HG02885 (cell line): ENCODE results near the gene FOLR1.
"Not testable (repeated sequence)": the region's sequence is repeated elsewhere in the genome, so short reads cannot be mapped to it uniquely, and the experiment has no call there.

Source experiments
- ATAC-seq: cut with Tn5 transposase; IDR thresholded peaks from one replicate; pipeline ENCODE4 v1.9.1; 2021; ENCODE audit warnings: mild to moderate bottlenecking; ENCODE audit not compliant: unreplicated experiment, poor library complexity

Gene FOLR1

DNA sequence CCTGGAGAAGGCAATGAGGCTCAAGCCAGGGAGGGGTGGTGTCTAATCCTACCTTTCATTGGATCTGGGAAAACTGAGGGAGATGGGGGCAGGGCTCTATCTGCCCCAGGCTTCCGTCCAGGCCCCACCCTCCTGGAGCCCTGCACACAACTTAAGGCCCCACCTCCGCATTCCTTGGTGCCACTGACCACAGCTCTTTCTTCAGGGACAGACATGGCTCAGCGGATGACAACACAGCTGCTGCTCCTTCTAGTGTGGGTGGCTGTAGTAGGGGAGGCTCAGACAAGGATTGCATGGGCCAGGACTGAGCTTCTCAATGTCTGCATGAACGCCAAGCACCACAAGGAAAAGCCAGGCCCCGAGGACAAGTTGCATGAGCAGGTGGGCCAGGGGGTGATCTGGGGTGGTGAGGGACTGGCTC lies at the start of gene FOLR1:
Gene FOLR1 (plus strand): TSS at position 180 of the 421 bp plus-strand sequence. CDS start 34 bp downstream, at position 214.
- ATAC-seq = no peak

DNA sequence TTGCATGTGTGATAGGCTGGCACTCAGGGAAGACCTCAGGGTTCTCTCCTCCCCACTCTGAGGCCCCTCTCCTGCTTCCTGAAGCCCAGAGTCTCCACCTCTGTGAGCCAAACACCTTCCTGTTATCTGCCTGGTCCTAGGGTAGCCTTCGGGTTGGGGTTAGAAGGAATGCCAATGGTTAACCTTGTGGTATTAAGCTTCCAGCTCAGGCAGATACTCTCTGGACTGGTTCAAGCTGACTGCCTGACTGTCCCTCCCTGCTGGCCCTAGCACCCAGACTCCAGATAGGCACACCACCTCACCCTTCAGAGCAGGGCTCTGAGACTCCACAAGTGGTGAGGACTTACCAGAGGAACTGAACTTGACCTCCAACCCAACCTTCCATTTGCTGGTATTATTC lies 49.4 kb upstream of the FOLR1 start:
- ATAC-seq = not testable (repeated sequence)

DNA sequence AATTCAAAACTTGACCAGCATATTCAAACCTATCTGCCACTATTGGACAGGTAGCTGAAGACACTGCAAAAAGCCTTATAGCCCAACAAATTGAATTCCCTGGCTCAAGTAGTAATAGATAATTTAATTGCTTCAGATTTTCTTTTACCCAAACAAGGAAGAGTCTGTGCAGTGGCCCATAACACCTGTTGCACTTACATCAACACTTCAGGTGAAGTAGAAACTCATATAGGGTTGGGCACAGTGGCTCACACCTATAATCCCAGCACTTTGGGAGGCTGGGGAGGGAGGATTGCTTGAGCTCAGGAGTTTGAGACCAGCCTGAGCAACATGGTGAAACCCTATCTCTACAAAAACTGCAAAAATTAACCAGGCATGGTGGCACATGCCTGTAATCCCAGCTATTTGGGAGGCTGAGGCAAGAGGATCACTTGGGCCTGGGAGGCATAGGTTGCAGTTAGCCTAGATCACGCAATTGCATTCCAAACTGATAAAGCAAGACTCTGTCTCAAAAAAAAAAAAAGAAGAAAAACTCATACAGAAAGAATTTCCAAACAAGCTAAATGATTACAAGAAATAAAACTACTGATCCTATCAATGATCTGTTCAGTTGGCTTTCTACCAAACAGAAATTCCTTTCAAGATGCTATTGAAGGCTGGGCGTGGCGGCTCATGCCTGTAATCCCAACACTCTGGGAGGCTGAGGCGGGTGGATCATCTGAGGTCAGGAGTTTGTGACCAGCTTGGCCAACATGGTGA lies 47.0 kb upstream of the FOLR1 start:
- no peak for ATAC-seq

DNA sequence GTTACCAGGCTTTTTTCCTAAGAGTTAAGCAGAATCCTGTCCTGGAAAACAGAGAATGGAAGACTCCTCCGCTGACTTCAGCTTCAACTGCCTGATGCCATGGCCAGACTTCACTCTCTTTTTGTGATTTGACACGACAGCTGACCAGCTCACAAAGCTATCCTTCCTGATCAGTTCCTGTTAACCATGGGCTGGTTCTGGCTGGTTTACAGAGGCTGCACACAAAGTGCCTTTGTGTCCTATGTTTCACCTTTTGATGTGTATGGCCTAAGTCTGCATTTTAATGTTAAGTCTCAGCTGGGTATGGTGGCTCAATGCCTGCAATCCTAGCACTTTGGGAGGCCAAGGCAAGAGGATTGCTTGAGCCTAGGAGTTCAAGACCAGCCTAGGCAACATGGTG lies 45.3 kb upstream of the FOLR1 start:
- no peak for ATAC-seq

DNA sequence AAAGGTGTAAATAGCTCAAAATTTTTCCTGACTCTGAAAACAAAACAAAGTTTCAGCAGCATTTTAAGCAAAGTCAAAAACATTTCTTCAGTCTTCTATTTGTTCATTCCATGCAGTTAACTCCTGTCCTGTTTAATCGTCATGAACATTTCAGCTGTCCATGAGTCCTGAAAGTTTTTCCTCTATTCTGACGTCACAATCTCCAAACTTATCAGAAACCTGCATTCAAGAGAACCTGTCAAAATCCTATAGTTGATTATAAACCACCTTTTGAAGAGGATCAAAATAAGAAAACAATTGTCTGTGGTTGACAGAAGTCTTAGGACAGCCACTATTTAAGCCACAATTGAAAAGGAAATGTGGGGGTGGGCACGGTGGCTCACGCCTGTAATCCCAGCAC lies 41.1 kb upstream of the FOLR1 start:
- no peak for ATAC-seq

DNA sequence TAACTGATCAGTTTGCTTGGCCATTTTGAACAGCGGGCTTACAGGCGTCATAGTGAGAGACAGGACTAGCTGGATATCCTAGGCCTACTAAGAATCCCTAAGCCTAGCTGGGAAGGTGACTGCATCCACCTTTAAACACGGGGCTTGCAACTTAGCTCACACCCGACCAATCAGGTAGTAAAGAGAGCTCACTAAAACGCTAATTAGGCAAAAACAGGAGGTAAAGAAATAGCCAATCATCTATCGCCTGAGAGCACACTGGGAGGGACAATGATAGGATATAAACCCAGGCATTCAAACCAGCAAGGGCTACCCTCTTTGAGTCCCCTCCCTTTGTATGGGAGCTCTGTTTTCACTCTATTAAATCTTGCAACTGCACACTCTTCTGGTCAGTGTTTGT lies 38.1 kb upstream of the FOLR1 start:
- ATAC-seq = not testable (repeated sequence)

DNA sequence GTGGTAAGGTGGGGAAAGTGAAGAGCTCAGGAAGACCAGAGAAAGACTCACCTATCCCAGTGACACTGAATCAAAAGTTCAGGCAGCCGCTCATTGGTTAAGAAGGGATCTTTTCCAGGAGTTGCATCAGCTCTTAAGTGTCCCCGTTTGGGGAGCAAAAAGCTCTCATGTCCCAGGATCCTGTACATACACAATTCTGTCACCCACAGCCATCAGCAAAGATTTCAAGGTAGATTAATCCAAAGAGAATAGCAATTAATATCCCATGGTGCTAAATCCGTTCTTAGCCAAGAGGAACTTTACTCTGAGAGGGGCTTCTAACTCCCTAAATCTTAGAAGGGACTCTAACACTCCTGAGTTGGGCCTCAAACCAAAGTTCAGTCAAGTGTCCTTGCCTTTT lies 37.1 kb upstream of the FOLR1 start:
- no peak for ATAC-seq

DNA sequence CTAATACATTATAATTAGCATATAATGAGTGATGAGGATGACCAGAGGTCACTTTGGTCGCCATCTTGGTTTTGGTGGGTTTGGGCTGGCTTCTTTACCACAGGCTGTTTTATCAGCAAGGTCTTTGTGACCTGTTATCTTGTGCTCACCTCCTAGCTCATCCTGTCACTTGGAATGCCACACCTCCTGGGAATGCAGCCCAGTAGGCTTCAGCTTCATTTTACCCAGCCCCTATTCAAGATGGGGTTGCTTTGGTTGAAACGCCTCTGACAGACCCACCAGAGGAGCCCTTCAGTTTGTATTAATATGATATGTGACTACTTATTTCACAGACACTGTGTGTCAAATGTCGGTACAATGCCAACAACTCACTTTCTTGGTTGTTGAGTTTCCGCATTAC lies 36.2 kb upstream of the FOLR1 start:
- no peak for ATAC-seq

DNA sequence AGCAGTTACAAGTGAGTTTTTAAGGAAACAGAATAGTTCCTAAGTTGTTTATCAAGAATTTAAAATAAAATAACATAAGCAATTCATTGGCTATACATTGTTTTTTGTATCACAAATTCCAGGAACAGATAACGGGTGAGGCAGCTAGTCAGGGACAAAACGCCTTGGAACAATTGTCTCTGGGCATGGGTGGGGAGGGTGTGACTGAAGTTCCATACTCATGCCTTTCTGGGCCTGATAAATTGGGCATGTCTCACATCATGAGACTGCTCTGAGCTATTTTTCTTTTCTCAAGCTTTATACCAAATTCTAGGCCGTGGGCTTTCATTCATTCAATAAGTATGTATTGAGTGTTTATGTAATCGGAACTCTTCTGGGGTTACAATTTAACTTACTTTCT lies 34.8 kb upstream of the FOLR1 start:
- ATAC-seq = no peak

DNA sequence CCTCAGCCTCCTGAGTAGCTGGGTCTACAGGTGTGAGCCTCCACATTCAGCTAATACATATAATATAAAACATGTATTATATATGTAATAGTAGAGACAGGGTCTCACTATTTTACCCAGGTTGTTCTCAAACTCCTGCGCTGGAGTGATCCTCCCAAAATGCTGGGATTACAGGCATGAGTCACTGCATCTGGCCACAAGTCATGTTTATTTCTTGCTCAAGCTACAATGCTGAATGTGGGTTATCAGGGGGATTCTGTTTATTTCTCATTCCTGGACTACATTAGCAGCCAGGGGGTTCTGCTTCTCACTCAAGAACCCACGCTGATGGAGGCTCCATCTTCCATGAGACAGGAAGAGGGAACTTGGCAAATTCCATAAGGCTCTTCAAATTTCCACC lies 31.6 kb upstream of the FOLR1 start:
- ATAC-seq = no peak

DNA sequence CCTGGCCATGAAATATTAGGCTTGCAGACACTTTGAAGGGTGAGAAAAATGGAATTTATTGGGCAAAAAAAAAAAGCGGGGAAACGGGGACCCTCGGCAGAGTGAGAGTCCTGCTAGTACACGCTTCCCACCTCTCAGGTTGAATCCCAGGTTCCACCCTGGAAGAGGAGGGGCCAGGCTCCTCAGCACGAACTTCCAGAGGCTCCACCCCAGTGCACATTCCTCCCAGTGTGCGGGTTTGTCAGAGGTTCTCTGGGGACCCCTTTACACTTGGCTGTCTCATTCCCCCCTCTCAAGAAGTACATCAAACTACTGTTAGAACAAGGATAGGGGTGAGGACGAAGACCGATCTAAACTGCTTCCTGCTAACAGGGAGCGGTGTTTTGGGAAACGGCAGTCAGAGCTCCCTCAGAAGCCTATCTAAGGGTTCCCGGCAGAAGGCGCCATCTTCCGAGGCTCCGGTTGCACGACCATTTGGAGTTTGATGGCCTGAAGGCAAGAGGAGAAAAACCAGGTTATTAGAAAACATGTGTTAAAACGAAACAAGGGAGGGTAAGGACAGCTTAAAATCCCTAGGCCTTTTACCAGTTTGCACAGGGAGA lies 28.9 kb upstream of the FOLR1 start:
- no peak for ATAC-seq

DNA sequence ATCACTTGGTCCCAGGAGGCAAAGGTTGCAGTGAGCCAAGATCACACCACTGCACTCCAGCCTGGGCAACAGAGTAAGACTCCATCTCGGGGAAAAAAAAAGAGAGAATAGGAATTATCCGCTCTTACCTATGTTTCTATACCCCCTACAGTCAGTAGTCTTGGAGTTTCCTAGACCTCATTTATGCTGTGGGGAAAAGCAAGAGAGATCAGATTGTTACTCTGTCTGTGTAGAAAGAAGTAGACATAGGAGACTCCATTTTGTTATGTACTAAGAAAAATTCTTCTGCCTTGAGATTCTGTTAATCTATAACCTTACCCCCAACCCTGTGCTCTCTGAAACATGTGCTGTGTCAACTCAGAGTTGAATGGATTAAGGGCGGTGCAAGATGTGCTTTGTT lies 27.8 kb upstream of the FOLR1 start:
- ATAC-seq = not testable (repeated sequence)

DNA sequence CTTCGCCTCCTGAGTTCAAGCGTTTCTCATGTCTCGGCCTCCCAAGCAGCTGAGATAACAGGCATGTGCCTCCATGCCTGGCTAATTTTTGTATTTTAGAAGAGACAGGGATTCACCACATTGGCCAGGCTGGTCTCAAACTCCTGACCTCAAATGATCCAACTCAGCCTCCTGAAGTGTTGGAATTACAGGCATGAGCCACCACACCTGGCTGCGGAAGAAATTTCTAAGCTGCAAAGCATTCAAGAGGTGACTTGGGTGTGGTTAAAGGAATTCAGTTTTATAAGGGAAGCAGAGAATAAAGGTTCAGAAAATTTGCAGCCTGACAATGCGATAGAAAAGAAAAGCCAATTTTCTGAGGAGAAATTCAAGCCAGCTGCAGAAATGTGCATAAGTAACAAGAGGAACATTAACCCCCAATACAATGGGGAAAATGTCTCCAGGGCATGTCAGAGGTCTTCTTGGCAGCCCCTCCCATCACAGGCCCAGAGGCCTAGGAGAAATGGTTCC lies 22.8 kb upstream of the FOLR1 start:
- ATAC-seq = not testable (repeated sequence)

DNA sequence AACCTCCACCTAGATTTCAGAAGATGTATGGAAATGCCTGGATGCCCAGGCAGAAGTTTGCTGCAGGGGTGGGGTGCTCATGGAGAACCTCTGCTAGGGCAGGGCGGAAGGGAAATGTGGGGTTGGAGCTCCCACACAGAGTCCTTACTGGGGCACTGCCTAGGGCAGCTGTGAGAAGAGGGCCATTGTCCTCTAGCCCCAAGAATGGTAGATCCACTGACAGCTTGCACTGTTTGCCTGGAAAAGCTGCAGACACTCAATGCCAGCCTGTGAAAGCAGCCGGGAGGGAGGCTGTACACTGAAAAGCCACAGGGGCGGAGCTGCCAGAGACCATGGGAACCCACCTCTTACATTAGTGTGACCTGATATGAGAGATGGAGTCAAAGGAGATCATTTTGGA lies 22.2 kb upstream of the FOLR1 start:
- not testable (repeated sequence) for ATAC-seq

DNA sequence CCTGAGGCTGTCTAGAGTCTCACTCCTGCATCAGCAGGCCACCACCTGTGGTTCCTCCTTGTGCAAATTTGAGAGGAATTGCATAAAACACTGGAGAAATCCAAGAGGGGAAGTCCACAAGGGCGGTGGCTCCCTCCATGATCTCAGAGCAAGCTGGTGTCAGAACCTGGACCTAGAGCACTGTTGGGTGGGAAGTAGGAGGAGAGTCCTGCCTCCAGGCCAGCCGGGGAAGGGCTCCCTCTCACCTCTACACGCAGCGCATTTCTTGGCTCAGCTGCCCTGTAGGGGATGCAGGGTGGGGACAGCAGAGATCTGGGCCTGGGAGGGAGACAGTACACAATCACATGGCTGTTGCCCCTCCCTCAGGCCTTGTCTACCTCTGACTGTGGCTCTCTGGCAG lies 19.9 kb upstream of the FOLR1 start:
- not testable (repeated sequence) for ATAC-seq

DNA sequence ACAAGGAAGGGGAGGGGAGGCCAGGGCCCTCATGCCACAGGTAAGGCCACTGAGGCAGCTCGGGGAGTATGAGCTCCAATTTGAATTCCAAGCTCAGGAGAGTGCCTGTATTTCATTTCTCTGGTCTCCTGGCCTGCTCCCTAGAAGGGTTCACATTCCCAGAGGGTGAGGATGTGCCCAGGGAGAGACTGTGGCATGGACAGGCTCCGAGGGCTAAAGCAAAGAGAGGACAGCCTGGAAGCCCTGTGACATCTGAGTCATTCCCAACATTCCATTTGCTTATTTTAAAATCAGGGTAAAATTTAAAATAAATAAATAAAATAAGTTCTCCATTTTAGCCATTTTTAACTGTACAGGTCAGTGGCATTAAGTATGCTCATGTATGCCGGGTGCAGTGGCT lies 18.6 kb upstream of the FOLR1 start:
- ATAC-seq = no peak

DNA sequence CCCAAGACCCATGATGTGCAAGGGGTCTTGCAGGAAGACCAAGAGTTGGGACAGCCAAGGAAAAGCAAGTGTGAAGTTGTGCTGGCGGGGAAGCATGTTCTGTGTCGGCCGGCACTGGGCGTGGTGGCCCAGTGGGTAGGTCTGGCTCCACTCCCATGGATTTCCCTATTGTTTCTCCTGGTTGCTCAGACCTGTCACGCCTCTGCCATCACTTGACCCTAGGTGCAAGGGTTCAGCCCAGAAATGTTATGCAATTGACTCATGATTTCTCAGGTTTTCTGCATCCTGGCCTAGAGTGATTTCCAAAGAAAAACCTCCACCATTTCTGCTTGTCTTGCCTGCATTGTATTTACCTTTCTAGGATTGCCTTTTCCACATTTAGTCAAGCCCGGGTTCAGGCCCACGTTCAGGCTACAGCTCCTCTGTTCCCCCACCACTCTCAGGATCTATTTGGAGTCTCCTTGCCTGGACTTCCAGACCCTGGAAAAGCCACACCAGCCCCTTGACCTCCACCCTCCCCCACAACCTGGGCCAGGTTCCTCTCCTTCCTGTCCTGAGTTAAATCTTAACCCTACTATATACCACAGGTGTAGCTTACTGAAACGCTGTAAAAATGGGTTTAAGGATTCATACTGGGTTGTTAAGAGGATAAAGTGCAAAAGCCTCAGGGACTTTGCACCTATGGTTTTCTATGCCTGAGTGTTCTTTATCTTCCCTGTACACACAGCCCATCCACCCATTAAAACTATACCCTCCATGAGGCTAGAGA lies 17.5 kb upstream of the FOLR1 start:
- no peak for ATAC-seq

DNA sequence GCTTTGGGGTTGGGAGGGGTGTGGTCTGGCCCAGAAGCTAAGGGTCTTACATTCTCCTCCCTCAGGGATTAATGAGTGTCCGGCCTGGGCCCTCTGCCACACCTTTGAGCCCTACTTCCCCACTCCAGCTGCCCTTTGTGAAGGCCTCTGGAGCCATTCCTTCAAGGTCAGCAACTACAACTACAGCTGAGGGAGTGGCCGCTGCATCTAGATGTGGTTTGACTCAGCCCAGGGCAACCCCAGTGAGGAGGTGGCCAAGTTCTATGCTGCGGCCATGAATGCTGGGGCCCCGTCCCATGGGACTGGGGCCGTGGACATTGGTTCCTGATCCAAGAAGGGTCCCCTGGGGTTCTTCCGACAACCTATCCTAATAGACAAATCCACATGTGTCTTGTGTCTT lies 14.3 kb upstream of the FOLR1 start:
- ATAC-seq = no peak

DNA sequence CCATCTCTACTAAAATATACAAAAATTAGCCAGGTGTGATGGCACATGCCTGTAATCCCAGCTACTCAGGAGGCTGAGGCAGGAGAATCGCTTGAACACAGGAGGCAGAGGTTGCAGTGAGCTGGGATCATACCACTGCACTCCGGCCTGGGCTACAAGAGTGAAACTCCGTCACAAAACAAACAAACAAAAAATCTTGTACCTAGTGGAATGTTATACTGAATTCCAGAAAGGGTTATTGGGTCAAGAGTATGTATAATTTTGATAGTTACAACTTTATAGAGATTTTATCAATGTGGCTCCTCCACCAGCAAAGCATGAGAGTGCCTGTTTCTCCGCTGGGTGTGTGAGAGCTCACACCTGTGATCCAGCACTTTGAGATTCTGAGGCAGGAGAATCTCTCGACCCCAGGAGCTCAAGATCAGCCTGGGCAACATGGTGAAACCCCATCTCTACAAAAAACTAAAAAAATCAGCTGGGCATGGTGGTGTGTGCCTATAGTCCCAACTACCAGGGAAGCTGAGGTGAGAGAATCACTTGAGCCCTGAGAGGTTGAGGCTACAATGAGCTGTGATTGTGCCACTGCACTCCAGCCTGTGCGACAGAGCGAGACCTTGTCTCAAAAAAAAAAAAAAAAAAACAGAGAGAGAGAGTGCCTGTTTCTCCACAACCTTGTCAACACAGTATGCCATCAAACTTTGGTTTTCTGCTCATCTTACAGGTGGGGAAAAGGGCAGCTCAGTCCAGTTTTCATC lies 12.7 kb upstream of the FOLR1 start:
- ATAC-seq = no peak

DNA sequence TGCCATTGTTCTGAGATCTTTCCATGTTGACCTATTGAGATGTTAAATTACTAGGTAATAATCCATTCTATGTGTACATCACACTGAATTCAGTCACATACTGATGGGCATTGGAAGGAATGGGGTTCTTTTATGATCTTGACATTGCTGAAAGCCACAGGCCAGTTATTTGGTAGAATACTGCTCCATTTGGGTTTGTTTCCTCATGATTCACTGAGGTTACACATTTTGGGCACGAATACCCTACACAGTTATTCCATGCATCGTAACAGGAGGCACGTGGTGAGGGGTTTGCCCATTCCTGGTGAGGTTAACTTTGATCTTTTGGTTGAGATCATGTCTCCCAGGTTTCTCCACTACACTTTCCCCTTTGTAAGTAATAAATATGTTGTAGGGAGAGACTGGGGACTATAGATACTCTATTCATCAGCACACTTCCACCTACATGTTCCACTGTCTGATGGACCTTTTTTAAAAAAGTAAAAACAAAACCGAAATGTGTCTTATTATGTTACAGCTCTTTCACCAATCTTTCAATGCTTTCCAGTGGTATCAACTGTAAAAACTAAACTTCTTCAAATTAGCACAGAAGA lies 12.0 kb upstream of the FOLR1 start:
- ATAC-seq = no peak
